PC-3 (cell line): ENCODE data around the gene TMEM43. TPM values are rescaled to one million over a fixed set of nuclear protein-coding genes. Genes with fewer than 3 reads are reported as not detected.

ENCODE experiments used
- ATAC-seq: fragments of 200-7000 bp; cut with Tn5 transposase; 2 replicates; pipeline ENCODE4 v1.9.1; 2020; ENCODE audit warnings: mild to moderate bottlenecking, moderate library complexity
- BruUV-seq: library from RNA; stranded (reverse); fragments of 400-500 nt; replicated peaks from 2 replicates; lab custom pipeline; 2021; lab: Mats Ljungman, UMichigan
- CTCF ChIA-PET: fragments of 300-600 bp; sonication (Branson Sonifier 250); formaldehyde crosslinking; loops from one replicate; lab custom pipeline; 2022; ENCODE audit warnings: antibody characterized with exemption; lab: Charles Lee
- POLR2A ChIA-PET: fragments of 300-600 bp; sonication (Branson Sonifier 250); formaldehyde crosslinking; loops from one replicate; lab custom pipeline; 2022; ENCODE audit warnings: antibody characterized with exemption; ENCODE audit not compliant: unreplicated experiment; lab: Charles Lee
- DNase-seq: peaks from one replicate; pipeline ENCODE4 v3.0.0-alpha.2; 2015
- H2AFZ ChIP-seq: fragments of 300-600 bp; sonication (generic); 2 replicates; pipeline ENCODE4 v1.6.0; 2016; ENCODE audit warnings: antibody characterized with exemption, low read length
- H3F3A ChIP-seq: fragments of 300-600 bp; sonication (generic); one replicate; pipeline ENCODE4 v1.6.0; 2017; ENCODE audit warnings: antibody characterized with exemption, low read length, control low read depth, mild to moderate bottlenecking; ENCODE audit not compliant: unreplicated experiment
- H3K27ac ChIP-seq: fragments of 300-600 bp; sonication (generic); 2 replicates; pipeline ENCODE4 v1.5.1; 2016; ENCODE audit warnings: mild to moderate bottlenecking, low read length
- H3K27me3 ChIP-seq: fragments of 300-600 bp; sonication (generic); 2 replicates; pipeline ENCODE4 v1.6.1; 2016; ENCODE audit warnings: low read length, mixed read lengths
- H3K36me3 ChIP-seq: fragments of 300-600 bp; sonication (generic); 2 replicates; pipeline ENCODE4 v1.6.1; 2016; ENCODE audit warnings: low read depth, mixed run types, low read length, mixed read lengths
- H3K4me1 ChIP-seq: fragments of 300-600 bp; sonication (generic); 2 replicates; pipeline ENCODE4 v1.5.1; 2016; ENCODE audit warnings: low read length; ENCODE audit not compliant: insufficient read depth
- H3K4me2 ChIP-seq: fragments of 300-600 bp; sonication (generic); 2 replicates; pipeline ENCODE4 v1.6.0; 2016; ENCODE audit warnings: low read length
- H3K4me3 ChIP-seq: fragments of 300-600 bp; sonication (generic); 2 replicates; pipeline ENCODE4 v1.5.1; 2016; ENCODE audit warnings: mild to moderate bottlenecking, low read length, mixed read lengths
- H3K79me2 ChIP-seq: fragments of 300-600 bp; sonication (generic); 2 replicates; pipeline ENCODE4 v1.6.1; 2017; ENCODE audit warnings: low read length, mixed read lengths
- H3K9ac ChIP-seq: fragments of 300-600 bp; sonication (generic); 2 replicates; pipeline ENCODE4 v1.6.0; 2016; ENCODE audit warnings: mild to moderate bottlenecking, low read length
- H3K9me2 ChIP-seq: fragments of 300-600 bp; sonication (generic); replicated peaks from 2 replicates; pipeline ENCODE4 v1.6.1; 2016; ENCODE audit warnings: mixed run types, low read length, mixed read lengths
- H3K9me3 ChIP-seq: fragments of 300-600 bp; sonication (generic); 2 replicates; pipeline ENCODE4 v1.6.1; 2016; ENCODE audit warnings: low read length, mixed read lengths
- H4K20me1 ChIP-seq: fragments of 300-600 bp; sonication (generic); 2 replicates; pipeline ENCODE4 v1.6.1; 2016; ENCODE audit warnings: low read length, mixed read lengths
- EZH2 ChIP-seq: fragments of 300-600 bp; sonication (generic); IDR thresholded peaks from one replicate; pipeline ENCODE4 v1.6.1; 2017; ENCODE audit warnings: antibody characterized with exemption, mild to moderate bottlenecking, low read length; ENCODE audit not compliant: unreplicated experiment
- EZH2phosphoT487 ChIP-seq: fragments of 300-600 bp; sonication (generic); IDR thresholded peaks from 2 replicates; pipeline ENCODE4 v1.6.1; 2018; ENCODE audit warnings: mild to moderate bottlenecking, antibody characterized with exemption, low read length, borderline replicate concordance
- intact Hi-C: fragments of 100-400 bp; cut with micrococcal nuclease; formaldehyde crosslinking; loops from 2 replicates; pipeline ENCODE4 v1.9.0; 2023
- total RNA-seq: library from RNA; depleted of rRNA; stranded (reverse); fragments of >200 nt; gene quantifications from 2 replicates; pipeline ENCODE4 v1.2.3, GENCODE V29; 2014
- TF ChIP-seq, protein P1 (sequence below): fragments of 300-600 bp; sonication (generic); conservative IDR thresholded peaks from 2 replicates; pipeline ENCODE4 v1.5.1; 2017; ENCODE audit warnings: antibody characterized with exemption, low read depth, mild to moderate bottlenecking, low read length

Gene TMEM43
- total RNA-seq, 1 experiment from 2014 or later, result 83.1 TPM

DNA sequence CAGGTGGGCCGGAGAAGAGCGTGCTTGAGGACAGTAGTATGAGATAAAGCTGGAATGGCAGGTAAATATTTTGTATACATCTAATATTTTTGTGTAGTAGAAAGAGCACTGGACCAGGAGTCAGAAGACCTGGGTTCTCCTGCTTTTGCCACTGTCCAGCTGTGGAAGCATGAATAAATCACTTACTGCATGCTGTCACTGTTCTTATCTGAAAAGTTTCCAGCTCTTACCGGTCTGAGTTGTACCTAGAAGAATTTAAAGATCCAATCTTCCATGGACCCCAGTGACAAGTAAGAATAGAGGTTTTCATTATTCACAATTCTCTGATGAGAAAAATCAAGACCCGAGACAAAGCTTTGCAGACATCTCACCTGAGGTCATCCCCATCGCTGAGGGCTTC lies 47.6 kb downstream of the TMEM43 start:
- POLR2A ChIA-PET, result interaction anchor here (0.8 kb wide), 1 partner anchor 27 kb away, joined by 4 read pairs; no protein-coding TSS in a partner anchor
- Histone ChIP-seq H3K4me3 (no peak overlapping the region), H3K27ac (no peak overlapping the region), H3K79me2 (peaks cover 38% of the 10 kb centered on the region), H4K20me1 (peaks cover 12% of the 10 kb centered on the region; the same call in 1 of the 2 replicates), H3K4me1 (peaks cover 30% of the 10 kb centered on the region), H3K9ac (no peak overlapping the region), H3K9me3 (no peaks in the 10 kb centered on the region), H2AFZ (no peak overlapping the region), H3K9me2 (no peaks in the 10 kb centered on the region), H3K27me3 (no peaks in the 10 kb centered on the region), H3K4me2 (no peak overlapping the region), H3F3A (no peaks in the 10 kb centered on the region), H3K36me3 (peaks cover 48% of the 10 kb centered on the region)
- TF ChIP-seq EZH2phosphoT487 (no peak), EZH2 (no peak)
- TF ChIP-seq, protein P1, sequence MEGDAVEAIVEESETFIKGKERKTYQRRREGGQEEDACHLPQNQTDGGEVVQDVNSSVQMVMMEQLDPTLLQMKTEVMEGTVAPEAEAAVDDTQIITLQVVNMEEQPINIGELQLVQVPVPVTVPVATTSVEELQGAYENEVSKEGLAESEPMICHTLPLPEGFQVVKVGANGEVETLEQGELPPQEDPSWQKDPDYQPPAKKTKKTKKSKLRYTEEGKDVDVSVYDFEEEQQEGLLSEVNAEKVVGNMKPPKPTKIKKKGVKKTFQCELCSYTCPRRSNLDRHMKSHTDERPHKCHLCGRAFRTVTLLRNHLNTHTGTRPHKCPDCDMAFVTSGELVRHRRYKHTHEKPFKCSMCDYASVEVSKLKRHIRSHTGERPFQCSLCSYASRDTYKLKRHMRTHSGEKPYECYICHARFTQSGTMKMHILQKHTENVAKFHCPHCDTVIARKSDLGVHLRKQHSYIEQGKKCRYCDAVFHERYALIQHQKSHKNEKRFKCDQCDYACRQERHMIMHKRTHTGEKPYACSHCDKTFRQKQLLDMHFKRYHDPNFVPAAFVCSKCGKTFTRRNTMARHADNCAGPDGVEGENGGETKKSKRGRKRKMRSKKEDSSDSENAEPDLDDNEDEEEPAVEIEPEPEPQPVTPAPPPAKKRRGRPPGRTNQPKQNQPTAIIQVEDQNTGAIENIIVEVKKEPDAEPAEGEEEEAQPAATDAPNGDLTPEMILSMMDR, result no peak
- intact Hi-C loops, result no loop called here
- no peak for ATAC-seq
- CTCF ChIA-PET, result no interaction called here
- BruUV-seq, result no TSS peak
- DNase-seq, result no peak

GRCh38 chr3:14174483-14174882 lies 49.6 kb downstream of the TMEM43 start:
- peaks cover 34% of the 10 kb centered on the region for H3K4me1 ChIP-seq
- no peak overlapping the region for H3K4me2 ChIP-seq
- H3K36me3 ChIP-seq, result peaks cover 28% of the 10 kb centered on the region
- POLR2A ChIA-PET, result interaction anchor here (0.6 kb wide), 1 partner anchor 50 kb away, joined by 5 read pairs; the partner anchor contains the start of genes CHCHD4 and TMEM43
- H3K27ac ChIP-seq, result no peak overlapping the region
- DNase-seq, result no peak
- TF ChIP-seq EZH2 (no peak), EZH2phosphoT487 (no peak)
- TF ChIP-seq, protein P1, result no peak
- intact Hi-C loops, result no loop called here
- H3K9me3 ChIP-seq, result no peaks in the 10 kb centered on the region
- CTCF ChIA-PET, result no interaction called here
- BruUV-seq, result no TSS peak
- H3F3A ChIP-seq, result no peaks in the 10 kb centered on the region
- ATAC-seq, result no peak
- peaks cover 12% of the 10 kb centered on the region; the same call in 1 of the 2 replicates for H4K20me1 ChIP-seq
- H3K9ac ChIP-seq, result no peak overlapping the region
- H3K4me3 ChIP-seq, result no peak overlapping the region
- no peak overlapping the region for H2AFZ ChIP-seq
- H3K9me2 ChIP-seq, result no peaks in the 10 kb centered on the region
- H3K27me3 ChIP-seq, result no peaks in the 10 kb centered on the region
- peaks cover 54% of the 10 kb centered on the region for H3K79me2 ChIP-seq

DNA sequence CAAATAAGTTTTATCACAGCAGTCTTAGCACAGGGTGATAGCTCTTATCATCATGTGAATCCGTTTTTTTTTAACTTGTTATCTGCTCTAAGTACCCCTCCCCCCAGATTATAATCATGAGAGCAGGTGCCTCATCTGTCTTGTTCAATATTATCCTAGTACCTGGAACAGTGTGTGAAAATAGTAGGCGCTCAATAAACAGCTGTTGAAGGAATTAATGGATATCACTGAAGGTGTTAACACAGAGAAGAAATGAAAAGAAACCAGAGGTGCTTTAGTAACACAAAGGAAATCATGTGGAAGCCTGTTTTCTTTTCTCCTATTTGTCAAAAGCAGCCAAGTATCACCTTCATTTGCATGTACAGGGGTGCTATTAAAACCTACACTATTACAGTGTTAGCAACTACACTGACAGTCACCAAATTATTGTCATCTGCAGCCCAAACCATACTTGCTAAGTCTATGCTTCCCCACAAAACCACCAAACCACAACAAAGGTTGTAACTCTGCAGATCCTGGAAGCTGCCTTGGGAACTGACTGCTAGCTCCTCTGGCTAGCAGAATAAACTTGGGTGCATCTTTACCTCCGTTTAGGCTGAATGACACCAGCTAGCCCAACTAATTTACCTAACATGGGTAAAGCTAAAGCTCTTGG lies 50.7 kb downstream of the TMEM43 start:
- Histone ChIP-seq H3K36me3 (peaks cover 18% of the 10 kb centered on the region), H3K9ac (no peak overlapping the region), H3K9me2 (no peaks in the 10 kb centered on the region), H3F3A (no peaks in the 10 kb centered on the region), H3K79me2 (peaks cover 64% of the 10 kb centered on the region), H3K27ac (no peak overlapping the region), H4K20me1 (peaks cover 12% of the 10 kb centered on the region; the same call in 1 of the 2 replicates), H3K4me1 (peaks cover 40% of the 10 kb centered on the region), H3K9me3 (no peaks in the 10 kb centered on the region), H3K4me3 (no peak overlapping the region), H3K4me2 (no peak overlapping the region), H3K27me3 (no peaks in the 10 kb centered on the region), H2AFZ (no peak overlapping the region)
- ChIA-PET POLR2A (interaction anchor here (0.6 kb wide), 1 partner anchor 18 kb away, joined by 11 read pairs; no protein-coding TSS in a partner anchor), CTCF (no interaction called here)
- ATAC-seq (no peak), DNase-seq (peak; percentile 22)
- intact Hi-C loops, result loop anchor here (5.0 kb wide), 1 partner anchor 477 kb away; the partner anchor contains the start of gene CCDC174
- TF ChIP-seq, protein P1, result no peak
- no peak for TF ChIP-seq EZH2
- TF ChIP-seq EZH2phosphoT487, result no peak
- no TSS peak for BruUV-seq
